Osteocyte (in vitro differentiated cells): Measurements from ENCODE around the gene UNKL. TPM values are rescaled to one million over a fixed set of nuclear protein-coding genes. Genes with fewer than 3 reads are reported as not detected.

Experiments used
- DNase-seq: peaks from one replicate; pipeline ENCODE4 v3.0.0; 2021; ENCODE audit warnings: mixed read lengths; ENCODE audit not compliant: unreplicated experiment; ENCODE audit errors: extremely low spot score
- H3K27ac Mint-ChIP-seq: one replicate; pipeline ENCODE4 v1.8.0; 2021; ENCODE audit warnings: mild to moderate bottlenecking, mixed read lengths; ENCODE audit not compliant: unreplicated experiment
- H3K27me3 Mint-ChIP-seq: one replicate; pipeline ENCODE4 v1.8.0; 2021; ENCODE audit warnings: mixed read lengths; ENCODE audit not compliant: unreplicated experiment
- H3K36me3 Mint-ChIP-seq: one replicate; pipeline ENCODE4 v1.8.0; 2021; ENCODE audit warnings: mixed read lengths; ENCODE audit not compliant: unreplicated experiment
- H3K4me1 Mint-ChIP-seq: one replicate; pipeline ENCODE4 v1.8.0; 2021; ENCODE audit warnings: mixed read lengths; ENCODE audit not compliant: unreplicated experiment
- H3K4me3 Mint-ChIP-seq: one replicate; pipeline ENCODE4 v1.8.0; 2021; ENCODE audit warnings: mild to moderate bottlenecking, moderate library complexity, mixed read lengths; ENCODE audit not compliant: unreplicated experiment
- H3K9me3 Mint-ChIP-seq: one replicate; pipeline ENCODE4 v1.8.0; 2021; ENCODE audit warnings: mixed read lengths; ENCODE audit not compliant: unreplicated experiment
- total RNA-seq: library from RNA; stranded (reverse); gene quantifications from 2 replicates; pipeline ENCODE4 v1.2.1, GENCODE V29; 2021
- TF ChIP-seq, protein P1 (sequence below): fragments of 200-600 bp; sonication (generic); IDR thresholded peaks from 2 replicates; pipeline ENCODE4 v1.5.0; 2021; ENCODE audit warnings: antibody characterized with exemption, mild to moderate bottlenecking, moderate library complexity

The UNKL gene
- total RNA-seq, 1 donor from 2014 or later, result 34.4 TPM

DNA sequence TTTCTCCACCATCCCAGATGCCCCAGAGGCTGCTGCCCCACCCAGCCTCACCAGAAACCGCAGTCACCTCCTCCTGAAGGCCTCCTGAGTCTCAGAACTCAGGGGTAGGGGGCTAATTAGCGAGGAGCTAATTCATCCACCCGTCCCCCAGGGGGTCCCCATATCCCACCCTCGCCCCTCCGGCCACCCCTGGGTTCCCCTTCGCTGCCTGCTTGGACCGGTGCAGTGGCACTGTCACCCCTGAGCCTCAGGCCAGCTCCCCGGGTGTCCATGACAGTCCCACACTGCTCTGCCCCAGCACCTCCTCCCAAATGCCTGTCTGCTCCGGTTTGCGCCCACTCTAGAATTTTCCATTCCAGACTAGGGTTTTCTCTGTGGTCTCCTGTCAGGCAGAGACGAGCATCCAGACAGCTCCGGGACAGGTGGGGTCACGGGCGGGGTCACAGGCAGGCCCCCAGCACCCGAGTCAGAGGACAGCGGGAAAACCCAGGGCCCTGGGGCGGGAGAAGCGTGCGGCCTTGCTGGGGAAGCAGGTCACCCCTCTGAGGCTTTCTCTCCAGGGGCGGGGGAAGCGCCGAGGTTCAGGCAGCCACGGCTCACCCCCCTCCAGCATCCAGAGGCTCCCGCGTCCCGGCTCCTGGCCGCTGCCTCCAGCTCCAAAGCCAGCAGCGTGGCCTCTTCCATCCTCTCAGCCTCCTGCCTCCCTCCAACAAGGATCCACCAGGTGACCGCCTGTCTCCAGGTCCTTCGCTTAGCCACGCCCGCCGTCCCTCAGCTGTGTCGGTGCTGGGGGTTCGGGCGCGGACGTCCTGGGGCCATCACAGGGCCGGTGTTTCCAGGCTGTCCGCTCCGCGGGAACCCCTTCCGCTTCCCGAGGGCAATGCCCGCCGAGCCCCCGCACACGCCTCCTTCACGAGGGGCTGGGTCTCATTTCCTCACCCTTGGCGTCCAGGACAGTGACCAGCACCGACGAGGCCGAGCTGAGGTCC is 13.3 kb upstream of the UNKL start:
- no peak overlapping the region for H3K4me3 Mint-ChIP-seq
- H3K4me1 Mint-ChIP-seq, result no peaks in the 10 kb centered on the region
- no peak for DNase-seq
- H3K9me3 Mint-ChIP-seq, result no peaks in the 10 kb centered on the region
- H3K36me3 Mint-ChIP-seq, result no peaks in the 10 kb centered on the region
- H3K27me3 Mint-ChIP-seq, result no peaks in the 10 kb centered on the region
- TF ChIP-seq, protein P1, sequence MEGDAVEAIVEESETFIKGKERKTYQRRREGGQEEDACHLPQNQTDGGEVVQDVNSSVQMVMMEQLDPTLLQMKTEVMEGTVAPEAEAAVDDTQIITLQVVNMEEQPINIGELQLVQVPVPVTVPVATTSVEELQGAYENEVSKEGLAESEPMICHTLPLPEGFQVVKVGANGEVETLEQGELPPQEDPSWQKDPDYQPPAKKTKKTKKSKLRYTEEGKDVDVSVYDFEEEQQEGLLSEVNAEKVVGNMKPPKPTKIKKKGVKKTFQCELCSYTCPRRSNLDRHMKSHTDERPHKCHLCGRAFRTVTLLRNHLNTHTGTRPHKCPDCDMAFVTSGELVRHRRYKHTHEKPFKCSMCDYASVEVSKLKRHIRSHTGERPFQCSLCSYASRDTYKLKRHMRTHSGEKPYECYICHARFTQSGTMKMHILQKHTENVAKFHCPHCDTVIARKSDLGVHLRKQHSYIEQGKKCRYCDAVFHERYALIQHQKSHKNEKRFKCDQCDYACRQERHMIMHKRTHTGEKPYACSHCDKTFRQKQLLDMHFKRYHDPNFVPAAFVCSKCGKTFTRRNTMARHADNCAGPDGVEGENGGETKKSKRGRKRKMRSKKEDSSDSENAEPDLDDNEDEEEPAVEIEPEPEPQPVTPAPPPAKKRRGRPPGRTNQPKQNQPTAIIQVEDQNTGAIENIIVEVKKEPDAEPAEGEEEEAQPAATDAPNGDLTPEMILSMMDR, result no peak
- H3K27ac Mint-ChIP-seq, result no peak overlapping the region

DNA sequence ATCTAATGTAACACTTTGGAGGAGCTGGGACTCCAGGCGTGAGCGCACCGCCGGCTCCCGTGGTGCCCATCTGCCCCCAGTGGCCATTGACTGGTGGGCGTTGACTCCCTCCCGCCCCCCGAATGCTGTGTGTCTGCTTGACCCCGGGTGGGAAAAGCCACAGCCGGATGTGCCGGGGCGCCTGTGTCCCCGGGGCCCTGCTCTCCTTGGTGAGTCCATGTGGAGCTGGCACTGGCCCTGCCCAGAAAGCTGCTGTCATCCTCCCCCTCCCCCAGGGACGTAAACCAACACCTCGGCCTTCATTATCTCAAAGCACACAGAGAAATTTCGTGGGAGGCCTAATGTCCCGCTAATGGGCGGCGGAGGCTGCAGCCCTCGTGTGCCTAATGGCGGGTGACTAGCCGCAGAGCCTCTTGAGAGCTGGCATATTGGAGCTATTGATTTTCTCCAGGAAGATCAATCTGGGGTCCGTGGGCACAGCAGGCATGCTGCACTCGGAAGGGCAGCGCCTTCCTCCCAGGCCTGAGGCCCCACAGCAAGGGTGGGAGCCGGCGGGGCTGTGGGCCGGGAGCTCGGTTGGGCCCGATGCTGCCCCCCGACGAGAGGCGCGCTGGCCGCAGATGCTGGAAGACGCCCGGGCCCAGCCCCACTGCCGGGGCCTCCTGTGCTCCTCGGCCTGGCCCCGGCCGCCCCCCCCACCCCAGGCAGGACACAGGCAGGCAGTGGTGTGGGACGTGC is 12.4 kb upstream of the UNKL start:
- Mint-ChIP-seq H3K9me3 (no peaks in the 10 kb centered on the region), H3K36me3 (no peaks in the 10 kb centered on the region), H3K27me3 (no peaks in the 10 kb centered on the region), H3K4me1 (peaks cover 4% of the 10 kb centered on the region), H3K4me3 (no peak overlapping the region), H3K27ac (no peak overlapping the region)
- DNase-seq, result no peak
- TF ChIP-seq, protein P1, result no peak

DNA sequence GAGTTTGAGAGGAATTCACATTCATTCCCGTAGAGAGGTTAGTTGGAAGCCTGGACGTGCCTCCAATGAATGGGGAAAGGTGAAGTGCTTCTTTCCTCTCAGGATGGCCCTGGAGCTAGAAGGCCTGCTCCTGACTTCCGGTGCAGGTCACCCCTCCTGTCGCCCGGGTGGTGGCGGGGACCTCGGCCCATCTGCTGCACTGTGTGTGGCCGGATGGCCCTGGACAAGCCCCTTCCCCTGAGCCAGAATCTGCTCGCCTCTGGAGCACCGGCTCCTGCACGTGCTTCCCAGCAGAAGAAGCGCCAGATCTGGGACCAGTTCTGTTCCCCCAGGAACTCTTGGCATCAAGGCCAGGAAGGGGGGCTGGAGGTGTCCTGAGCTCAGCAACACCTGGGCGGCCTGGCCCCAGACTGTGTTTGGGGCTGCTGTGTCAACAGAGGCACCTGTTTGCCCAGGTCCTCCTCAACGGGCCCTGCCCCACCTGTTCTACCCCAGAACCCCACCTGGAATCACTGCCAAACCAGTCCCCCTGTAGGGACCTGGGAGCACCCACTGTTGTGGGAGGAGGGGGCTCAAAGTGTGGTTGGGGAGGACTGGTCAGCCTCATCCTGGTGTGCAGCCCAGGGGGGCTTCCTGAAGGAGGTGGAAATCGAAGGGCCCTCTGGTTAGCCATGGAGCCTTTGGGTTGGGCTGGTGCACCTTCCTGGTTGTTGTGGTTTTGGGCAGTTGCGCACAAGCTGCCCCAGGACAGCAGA is 11.3 kb upstream of the UNKL start:
- H3K9me3 Mint-ChIP-seq, result no peaks in the 10 kb centered on the region
- no peaks in the 10 kb centered on the region for H3K36me3 Mint-ChIP-seq
- TF ChIP-seq, protein P1, result no peak
- H3K4me3 Mint-ChIP-seq, result no peak overlapping the region
- H3K4me1 Mint-ChIP-seq, result peaks cover 9% of the 10 kb centered on the region
- DNase-seq, result no peak
- H3K27me3 Mint-ChIP-seq, result no peaks in the 10 kb centered on the region
- H3K27ac Mint-ChIP-seq, result no peak overlapping the region

DNA sequence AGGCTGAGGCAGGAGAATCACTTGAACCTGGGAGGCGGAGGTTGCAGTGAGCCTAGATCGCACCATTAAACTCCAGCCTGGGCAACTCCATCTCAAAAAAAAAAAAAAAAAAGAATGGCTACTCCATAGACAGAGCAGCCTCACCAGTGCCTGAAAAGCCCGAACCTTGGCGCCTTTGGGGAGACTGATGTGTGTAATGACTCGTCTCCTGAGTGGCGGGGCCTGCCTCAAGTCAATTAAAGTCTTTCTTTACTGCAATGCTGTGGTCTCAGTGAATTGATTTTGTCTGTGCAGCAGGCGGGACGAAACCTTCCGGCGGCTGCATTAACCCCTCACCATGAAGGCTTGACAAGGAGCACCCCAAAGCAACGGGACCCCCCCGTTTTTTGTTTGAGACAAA is 9.5 kb upstream of the UNKL start:
- DNase-seq, result no peak
- Mint-ChIP-seq H3K4me1 (peaks cover 15% of the 10 kb centered on the region), H3K27me3 (no peaks in the 10 kb centered on the region), H3K36me3 (no peaks in the 10 kb centered on the region), H3K4me3 (no peak overlapping the region), H3K27ac (no peak overlapping the region), H3K9me3 (no peaks in the 10 kb centered on the region)
- TF ChIP-seq, protein P1, result no peak
